Sciatic nerve (tissue), 2 donors: ENCODE data around the gene GINS3. TPM values are rescaled to one million over a fixed set of nuclear protein-coding genes. Genes with fewer than 3 reads are reported as not detected.

Experiments used
- ATAC-seq: fragments of 200-7000 bp; cut with Tn5 transposase; one replicate; pipeline ENCODE4 v1.9.1; 2020; ENCODE audit warnings: mild to moderate bottlenecking, moderate library complexity
- DNase-seq: peaks from one replicate; pipeline ENCODE4 v3.0.0-alpha.2; 2020; ENCODE audit warnings: low spot score
- intact Hi-C: fragments of 100-400 bp; cut with DNase I; formaldehyde crosslinking; loops from one replicate; pipeline ENCODE4 v1.14.2; 2022
- total RNA-seq: library from RNA; stranded (reverse); fragmentation: NEBNext Ultra II Directional; extraction: Animal tissue kit (Norgen Biotek cat#: 25700); gene quantifications from one replicate; pipeline ENCODE4 v1.2.1, GENCODE V29; 2021
- donor health status: DM: no; HTN: no; CAD: no.
- donor health status: DM: no; HTN: no; CAD: no.

GINS3 gene
- total RNA-seq, 1 donor from 2014 or later: 3.1 TPM

DNA sequence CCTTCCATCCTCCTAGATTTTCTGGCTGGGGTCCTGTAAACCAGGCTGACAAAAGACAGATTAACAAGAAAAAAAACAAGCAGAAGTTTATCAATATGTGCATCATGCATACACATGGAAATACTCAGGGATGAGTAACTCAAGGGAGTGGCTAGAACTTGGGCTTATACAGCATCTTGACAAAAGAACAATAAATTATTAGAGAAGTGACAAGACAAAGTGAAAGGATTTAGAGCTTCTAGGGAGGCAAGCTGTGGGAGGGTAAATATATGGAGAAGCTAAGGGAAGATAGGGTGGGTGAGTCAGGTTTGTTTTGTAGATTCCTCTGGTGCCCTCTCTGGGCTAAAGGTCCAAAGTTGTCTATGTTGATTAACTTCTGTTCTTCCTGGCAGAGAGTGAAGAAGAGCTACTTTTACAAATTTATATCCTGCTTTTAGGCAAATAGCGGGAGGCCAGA, 59.7 kb downstream of the GINS3 start:
- DNase-seq (no peak), ATAC-seq (no peak)
- intact Hi-C loops: no loop called here

DNA sequence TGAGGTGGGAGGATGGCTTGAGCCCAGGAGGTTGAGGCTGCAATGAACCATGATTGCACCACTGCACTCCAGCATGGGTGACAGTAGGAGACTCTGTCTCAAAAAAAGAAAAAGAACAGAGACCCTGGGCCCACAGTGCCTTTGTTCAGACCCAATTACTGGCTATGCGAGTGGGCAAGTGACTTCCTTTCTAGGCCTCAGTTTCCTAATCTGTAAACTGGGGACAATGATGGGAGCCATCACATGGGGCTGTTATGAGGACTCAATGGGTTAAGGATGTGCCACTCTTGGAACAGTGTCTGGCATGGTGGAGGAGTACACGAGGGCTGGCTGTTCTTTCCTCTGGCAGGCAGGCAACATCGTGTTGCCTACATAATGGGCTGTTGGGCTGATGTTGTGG, 60.4 kb downstream of the GINS3 start:
- intact Hi-C loops: no loop called here
- no peak for ATAC-seq
- DNase-seq: no peak

DNA sequence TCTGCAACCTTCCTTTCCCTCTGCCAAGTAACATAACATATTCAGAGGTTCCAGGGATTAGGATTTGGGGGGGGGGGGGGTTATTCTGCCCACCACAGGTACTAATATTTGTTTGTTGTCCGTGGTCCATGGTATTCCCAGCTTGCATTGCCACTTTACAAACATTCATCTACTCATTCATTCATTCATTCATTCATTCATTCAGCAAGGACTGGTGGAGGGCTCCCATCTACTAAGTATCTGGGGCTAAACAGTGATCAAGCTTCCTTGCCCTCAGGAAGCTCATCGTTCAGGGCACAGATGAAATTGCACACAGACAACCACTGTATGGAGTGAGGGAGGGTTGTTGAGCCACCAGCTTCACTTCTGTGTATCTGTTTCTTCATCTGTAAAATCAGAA, 61.9 kb downstream of the GINS3 start:
- ATAC-seq: no peak
- intact Hi-C loops: no loop called here

DNA sequence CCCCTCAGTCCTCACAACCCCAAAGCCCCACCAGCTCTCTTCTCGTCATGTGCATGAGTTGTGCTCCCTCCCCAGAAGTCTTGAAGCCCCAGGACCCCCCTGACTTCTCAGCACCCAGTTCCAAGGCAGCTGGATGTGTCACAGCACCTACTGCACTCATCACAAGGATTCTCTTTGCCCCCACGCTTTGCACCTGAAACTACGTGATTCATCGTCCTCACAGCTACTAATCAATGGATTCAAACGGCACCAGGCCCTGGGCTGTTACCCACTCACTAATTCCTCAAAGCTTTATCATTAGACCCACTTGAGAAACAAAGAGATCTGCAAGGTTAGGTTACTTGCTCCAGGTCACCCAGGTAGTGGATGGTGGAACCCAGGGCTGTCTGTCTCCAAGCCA, 62.6 kb downstream of the GINS3 start:
- DNase-seq (no peak), ATAC-seq (no peak)
- intact Hi-C loops: no loop called here

More for the DNA sequence above, 61.9 kb downstream of the GINS3 start:
- no peak for DNase-seq

Other genes with a start within 250 kb of the GINS3 start
- 55.1 TPM for gene CSNK2A2, start 194.4 kb upstream of the GINS3 start, total RNA-seq
- not detected for gene PRSS54, start 97.4 kb upstream of the GINS3 start, total RNA-seq
- gene NDRG4, start 107.7 kb downstream of the GINS3 start, total RNA-seq: 7.4 TPM
- gene SETD6, start 123.0 kb downstream of the GINS3 start, total RNA-seq: 18.2 TPM
- 144 TPM for gene CNOT1, start 237.4 kb downstream of the GINS3 start, total RNA-seq